DND-41 (cell line): Measurements from ENCODE around the gene CACNA2D3.

Source experiments
- ATAC-seq: fragments of 200-7000 bp; cut with Tn5 transposase; 3 replicates; pipeline ENCODE4 v1.9.1; 2021; ENCODE audit warnings: low read depth; ENCODE audit not compliant: insufficient read depth
- DNase-seq: peaks from one replicate; pipeline ENCODE4 v3.0.0-alpha.2; 2020
- H2AFZ ChIP-seq: 2 replicates; pipeline ENCODE4 v1.6.0; 2012; ENCODE audit warnings: low read depth, low read length
- H3K27ac ChIP-seq: 2 replicates; pipeline ENCODE4 v1.5.1; 2012; ENCODE audit warnings: low read length, inconsistent platforms
- H3K27me3 ChIP-seq: fragments of 200-600 bp; sonication (generic); 2 replicates; pipeline ENCODE4 v1.6.0; 2012; ENCODE audit warnings: low read length, mild to moderate bottlenecking, inconsistent platforms; ENCODE audit not compliant: insufficient read depth, poor library complexity
- H3K36me3 ChIP-seq: 2 replicates; pipeline ENCODE4 v1.5.1; 2012; ENCODE audit warnings: low read length, inconsistent platforms; ENCODE audit not compliant: insufficient read depth
- H3K4me1 ChIP-seq: 2 replicates; pipeline ENCODE4 v1.5.1; 2012; ENCODE audit warnings: mild to moderate bottlenecking, low read length; ENCODE audit not compliant: insufficient read depth
- H3K4me2 ChIP-seq: 2 replicates; pipeline ENCODE4 v1.6.0; 2012; ENCODE audit warnings: mild to moderate bottlenecking, moderate library complexity, low read length, inconsistent platforms; ENCODE audit not compliant: insufficient read depth
- H3K4me3 ChIP-seq, 2 experiments: fragments of 200-600 bp in 1 of 2; shearing (Covaris generic) in 1 of 2; 2 replicates each; pipeline ENCODE4 v1.5.1; 2012 to 2016; ENCODE audit warnings: inconsistent platforms in 2 of 2, low read length in 2 of 2, mild to moderate bottlenecking in 2 of 2, low read depth in 1 of 2, moderate library complexity in 1 of 2
- H3K79me2 ChIP-seq: 2 replicates; pipeline ENCODE4 v1.6.0; 2012; ENCODE audit warnings: low read length, inconsistent platforms; ENCODE audit not compliant: insufficient read depth
- H3K9ac ChIP-seq: 2 replicates; pipeline ENCODE4 v1.6.0; 2012; ENCODE audit warnings: low read depth, mild to moderate bottlenecking, inconsistent platforms, low read length, moderate library complexity
- H3K9me3 ChIP-seq: 2 replicates; pipeline ENCODE4 v1.5.1; 2012; ENCODE audit warnings: low read length, moderate library complexity, mild to moderate bottlenecking, inconsistent platforms; ENCODE audit not compliant: insufficient read depth, severe bottlenecking
- H4K20me1 ChIP-seq: 2 replicates; pipeline ENCODE4 v1.6.0; 2012; ENCODE audit warnings: low read length; ENCODE audit not compliant: insufficient read depth
- EZH2 ChIP-seq: IDR thresholded peaks from 3 replicates; pipeline ENCODE4 v1.6.1; 2012; ENCODE audit warnings: borderline replicate concordance, low read depth, mild to moderate bottlenecking, moderate library complexity, low read length, inconsistent platforms; ENCODE audit not compliant: severe bottlenecking
- TF ChIP-seq, protein P1 (sequence below): IDR thresholded peaks from 2 replicates; pipeline ENCODE4 v1.5.1; 2012; ENCODE audit warnings: borderline replicate concordance, low read length, moderate library complexity, mild to moderate bottlenecking; ENCODE audit not compliant: poor library complexity, severe bottlenecking; ENCODE audit errors: extremely low read depth

CACNA2D3 gene

DNA sequence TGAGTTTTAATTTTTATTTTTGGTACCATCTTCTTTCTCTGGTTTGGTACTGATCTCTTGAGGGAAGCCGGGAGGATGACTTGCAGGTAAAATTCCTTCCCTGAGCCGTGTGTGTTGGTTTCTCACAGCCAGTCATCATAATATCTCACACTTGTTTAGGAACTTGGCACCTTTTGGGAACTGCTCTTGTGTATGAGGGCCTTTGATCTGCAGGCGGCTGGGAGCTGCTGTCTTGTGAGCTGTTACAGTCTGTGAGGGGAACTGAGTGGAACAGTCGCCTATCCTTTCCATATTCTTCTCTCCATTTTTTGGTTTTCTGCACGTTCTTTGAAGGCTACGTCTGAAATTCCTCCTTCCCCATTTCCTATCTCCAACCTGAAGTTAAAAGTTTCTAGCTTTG lies 75.2 kb downstream of the CACNA2D3 start:
- no peak for ATAC-seq
- H3K27ac ChIP-seq, result no peak overlapping the region
- H3K4me1 ChIP-seq, result no peaks in the 10 kb centered on the region
- H2AFZ ChIP-seq, result no peak overlapping the region
- no peaks in the 10 kb centered on the region for H4K20me1 ChIP-seq
- no peak overlapping the region for H3K4me3 ChIP-seq
- TF ChIP-seq, protein P1, sequence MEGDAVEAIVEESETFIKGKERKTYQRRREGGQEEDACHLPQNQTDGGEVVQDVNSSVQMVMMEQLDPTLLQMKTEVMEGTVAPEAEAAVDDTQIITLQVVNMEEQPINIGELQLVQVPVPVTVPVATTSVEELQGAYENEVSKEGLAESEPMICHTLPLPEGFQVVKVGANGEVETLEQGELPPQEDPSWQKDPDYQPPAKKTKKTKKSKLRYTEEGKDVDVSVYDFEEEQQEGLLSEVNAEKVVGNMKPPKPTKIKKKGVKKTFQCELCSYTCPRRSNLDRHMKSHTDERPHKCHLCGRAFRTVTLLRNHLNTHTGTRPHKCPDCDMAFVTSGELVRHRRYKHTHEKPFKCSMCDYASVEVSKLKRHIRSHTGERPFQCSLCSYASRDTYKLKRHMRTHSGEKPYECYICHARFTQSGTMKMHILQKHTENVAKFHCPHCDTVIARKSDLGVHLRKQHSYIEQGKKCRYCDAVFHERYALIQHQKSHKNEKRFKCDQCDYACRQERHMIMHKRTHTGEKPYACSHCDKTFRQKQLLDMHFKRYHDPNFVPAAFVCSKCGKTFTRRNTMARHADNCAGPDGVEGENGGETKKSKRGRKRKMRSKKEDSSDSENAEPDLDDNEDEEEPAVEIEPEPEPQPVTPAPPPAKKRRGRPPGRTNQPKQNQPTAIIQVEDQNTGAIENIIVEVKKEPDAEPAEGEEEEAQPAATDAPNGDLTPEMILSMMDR, result no peak
- no peak for TF ChIP-seq EZH2
- no peak for DNase-seq
- H3K79me2 ChIP-seq, result no peaks in the 10 kb centered on the region
- no peaks in the 10 kb centered on the region for H3K36me3 ChIP-seq
- peaks cover 18% of the 10 kb centered on the region for H3K27me3 ChIP-seq
- no peaks in the 10 kb centered on the region for H3K9me3 ChIP-seq
- H3K4me2 ChIP-seq, result no peak overlapping the region
- H3K9ac ChIP-seq, result no peak overlapping the region

DNA sequence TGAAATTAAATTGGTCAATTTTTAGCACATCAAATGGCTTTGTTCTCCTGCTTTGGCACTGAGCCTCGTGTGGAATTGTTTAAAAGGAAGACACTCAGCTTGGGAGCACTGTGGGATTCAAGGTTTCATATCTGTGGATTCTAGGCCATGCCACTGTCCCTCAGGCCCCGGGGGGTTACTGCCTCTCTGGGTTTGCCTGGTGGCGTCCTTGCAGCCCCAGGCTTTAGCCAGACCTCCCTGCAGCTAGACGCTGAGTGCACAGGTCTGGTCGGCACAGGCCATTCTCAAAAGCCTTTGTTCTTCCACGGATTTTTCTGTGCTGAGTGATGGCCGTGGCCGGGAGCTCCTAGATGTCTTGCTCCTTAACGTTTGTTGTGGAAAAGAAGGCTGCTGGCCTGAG lies 76.2 kb downstream of the CACNA2D3 start:
- no peaks in the 10 kb centered on the region for H3K79me2 ChIP-seq
- no peaks in the 10 kb centered on the region for H3K9me3 ChIP-seq
- H3K9ac ChIP-seq, result no peak overlapping the region
- TF ChIP-seq, protein P1, result no peak
- no peak for TF ChIP-seq EZH2
- H3K27me3 ChIP-seq, result peaks cover 18% of the 10 kb centered on the region
- H2AFZ ChIP-seq, result no peak overlapping the region
- H3K36me3 ChIP-seq, result no peaks in the 10 kb centered on the region
- no peak overlapping the region for H3K27ac ChIP-seq
- no peak for DNase-seq
- no peak overlapping the region for H3K4me2 ChIP-seq
- ATAC-seq, result no peak
- no peaks in the 10 kb centered on the region for H3K4me1 ChIP-seq
- no peaks in the 10 kb centered on the region for H4K20me1 ChIP-seq
- H3K4me3 ChIP-seq, result no peak overlapping the region

DNA sequence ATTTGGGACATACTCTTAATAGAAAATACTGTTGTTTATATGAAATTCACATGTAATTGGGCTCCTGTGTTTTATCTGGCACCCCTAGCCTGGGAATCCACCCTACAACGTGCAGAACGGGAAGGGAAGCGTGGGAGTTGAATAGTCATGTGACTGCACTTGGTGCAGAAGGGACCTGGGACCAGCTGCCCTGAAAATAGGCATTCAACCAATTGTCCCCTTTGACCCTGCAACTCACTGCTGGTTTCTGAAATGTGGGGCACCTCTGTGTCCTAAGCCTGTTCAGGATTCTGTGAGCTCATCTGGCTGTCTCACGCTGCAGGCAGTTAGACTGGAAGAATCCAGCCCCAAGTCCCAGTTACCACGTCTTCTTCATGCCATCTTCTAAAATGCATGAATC lies 79.7 kb downstream of the CACNA2D3 start:
- no peaks in the 10 kb centered on the region for H3K36me3 ChIP-seq
- H3K9ac ChIP-seq, result no peak overlapping the region
- H3K27ac ChIP-seq, result no peak overlapping the region
- peaks cover 16% of the 10 kb centered on the region for H3K27me3 ChIP-seq
- DNase-seq, result no peak
- no peaks in the 10 kb centered on the region for H3K9me3 ChIP-seq
- H3K4me2 ChIP-seq, result no peak overlapping the region
- no peak overlapping the region for H2AFZ ChIP-seq
- no peak overlapping the region for H3K4me3 ChIP-seq
- H3K4me1 ChIP-seq, result no peaks in the 10 kb centered on the region
- no peak for TF ChIP-seq EZH2
- TF ChIP-seq, protein P1, result no peak
- ATAC-seq, result no peak
- H3K79me2 ChIP-seq, result no peaks in the 10 kb centered on the region
- H4K20me1 ChIP-seq, result no peaks in the 10 kb centered on the region

DNA sequence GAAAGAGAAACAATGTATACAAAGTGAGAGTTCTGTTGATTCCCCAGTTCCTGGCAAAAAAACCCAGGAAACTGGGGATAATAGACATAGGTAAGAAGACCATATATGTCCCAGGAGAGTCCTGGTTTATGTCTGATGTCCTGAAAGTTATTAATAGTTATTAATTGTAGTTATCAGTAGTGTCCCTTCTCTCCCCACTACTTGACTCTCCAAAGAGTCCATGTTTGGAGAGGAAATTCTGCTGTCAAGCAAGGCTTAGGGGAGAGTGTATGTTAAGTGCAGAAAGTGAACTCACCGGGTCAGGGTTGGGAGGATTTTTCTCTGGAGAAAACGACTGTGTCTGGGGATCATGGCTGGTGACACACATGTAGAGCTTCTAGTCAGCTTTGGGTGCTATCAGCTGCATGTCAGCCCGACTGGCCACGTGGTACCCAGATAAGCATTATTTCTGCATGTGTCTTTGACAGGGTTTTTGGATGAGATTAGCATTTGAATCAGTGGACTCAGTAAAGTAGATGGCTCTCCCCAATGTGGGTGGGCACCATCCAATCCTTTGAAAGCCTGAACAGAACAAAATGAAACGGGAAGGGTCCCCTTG lies 80.4 kb downstream of the CACNA2D3 start:
- no peaks in the 10 kb centered on the region for H3K4me1 ChIP-seq
- no peak overlapping the region for H3K9ac ChIP-seq
- no peak overlapping the region for H3K27ac ChIP-seq
- H2AFZ ChIP-seq, result no peak overlapping the region
- H3K4me2 ChIP-seq, result no peak overlapping the region
- no peaks in the 10 kb centered on the region for H4K20me1 ChIP-seq
- ATAC-seq (no peak), DNase-seq (no peak)
- no peaks in the 10 kb centered on the region for H3K9me3 ChIP-seq
- no peaks in the 10 kb centered on the region for H3K36me3 ChIP-seq
- no peak overlapping the region for H3K4me3 ChIP-seq
- TF ChIP-seq, protein P1, result no peak
- TF ChIP-seq EZH2, result no peak
- peaks cover 9% of the 10 kb centered on the region for H3K27me3 ChIP-seq
- no peaks in the 10 kb centered on the region for H3K79me2 ChIP-seq
